Neural crest cell (in vitro differentiated cells): ENCODE results near the gene ARPC5L. TPM values are rescaled to one million over a fixed set of nuclear protein-coding genes. Genes with fewer than 3 reads are reported as not detected.

Experiments
- DNase-seq: peaks from one replicate; pipeline ENCODE4 v3.0.0; 2021; ENCODE audit warnings: low read depth, mixed read lengths, low spot score
- H3K27ac Mint-ChIP-seq: one replicate; pipeline ENCODE4 v1.8.0; 2021; ENCODE audit warnings: mild to moderate bottlenecking, mixed read lengths; ENCODE audit not compliant: unreplicated experiment
- H3K27me3 Mint-ChIP-seq: 2 replicates; pipeline ENCODE4 v1.8.0; 2021; ENCODE audit warnings: low read depth, mild to moderate bottlenecking, mixed read lengths
- H3K36me3 Mint-ChIP-seq: 2 replicates; pipeline ENCODE4 v1.8.0; 2021; ENCODE audit warnings: low read depth, mild to moderate bottlenecking, mixed read lengths
- H3K4me1 Mint-ChIP-seq: 2 replicates; pipeline ENCODE4 v1.8.0; 2021; ENCODE audit warnings: mixed read lengths
- H3K4me3 Mint-ChIP-seq: one replicate; pipeline ENCODE4 v1.8.0; 2021; ENCODE audit warnings: mild to moderate bottlenecking, mixed read lengths
- H3K9me3 Mint-ChIP-seq: 2 replicates; pipeline ENCODE4 v1.8.0; 2021; ENCODE audit warnings: mixed read lengths
- total RNA-seq: library from RNA; stranded (reverse); gene quantifications from 2 replicates; pipeline ENCODE4 v1.2.1, GENCODE V29; 2021
- TF ChIP-seq, protein P1 (sequence below): fragments of 200-600 bp; sonication (generic); conservative IDR thresholded peaks from 2 replicates; pipeline ENCODE4 v1.5.0; 2021; ENCODE audit warnings: antibody characterized with exemption, mild to moderate bottlenecking

The ARPC5L gene
- total RNA-seq, 1 donor from 2014 or later, result 42.1 TPM

DNA sequence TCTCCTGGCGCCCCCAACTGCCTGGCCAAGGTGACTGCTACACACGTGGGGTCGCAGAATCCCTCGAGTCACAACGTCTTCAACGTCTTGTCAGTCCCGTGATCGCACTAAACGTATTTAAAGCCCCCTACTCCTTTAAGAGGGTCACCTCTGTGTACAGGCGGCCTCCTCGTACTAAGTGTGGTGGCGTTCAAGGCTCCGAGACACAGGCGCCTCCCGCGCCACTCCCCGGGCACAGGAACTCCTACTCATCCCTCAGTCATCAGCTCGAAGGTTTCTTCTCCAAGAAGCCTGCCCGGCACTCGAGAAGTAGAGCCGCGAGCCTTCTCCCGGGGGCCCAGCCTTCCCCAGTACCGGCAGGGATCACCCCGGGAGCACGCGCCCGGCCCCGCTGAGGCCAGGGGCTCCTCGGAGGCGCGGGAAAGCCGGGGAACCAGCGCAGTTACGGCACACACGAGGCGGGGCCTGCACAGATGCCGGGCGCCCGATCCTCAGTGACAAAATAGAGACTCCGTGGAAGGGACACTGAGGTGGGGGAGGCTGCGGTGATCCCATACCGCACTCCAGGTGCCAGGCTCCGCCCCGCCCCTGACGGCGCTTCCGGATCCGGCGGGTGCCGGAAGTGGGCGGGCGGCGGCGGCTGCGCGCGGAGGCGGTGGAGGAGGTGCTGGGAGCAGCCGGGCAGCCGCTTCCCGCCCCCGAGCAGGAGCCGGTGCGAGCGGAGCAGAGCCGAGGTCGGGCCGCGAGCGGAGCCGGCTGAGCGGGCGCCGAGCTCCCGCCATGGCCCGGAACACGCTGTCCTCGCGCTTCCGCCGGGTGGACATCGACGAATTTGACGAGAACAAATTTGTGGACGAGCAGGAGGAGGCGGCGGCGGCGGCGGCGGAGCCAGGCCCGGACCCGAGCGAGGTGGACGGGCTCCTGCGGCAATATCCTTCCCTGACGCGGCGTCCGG lies 6.9 kb downstream of the ARPC5L start:
- Mint-ChIP-seq H3K4me1 (peaks cover 34% of the 10 kb centered on the region), H3K27ac (peak overlapping the region; percentile 91), H3K9me3 (no peaks in the 10 kb centered on the region), H3K36me3 (no peaks in the 10 kb centered on the region), H3K27me3 (no peaks in the 10 kb centered on the region), H3K4me3 (peak overlapping the region; percentile 92)
- peak; percentile 73 for DNase-seq
- TF ChIP-seq, protein P1, sequence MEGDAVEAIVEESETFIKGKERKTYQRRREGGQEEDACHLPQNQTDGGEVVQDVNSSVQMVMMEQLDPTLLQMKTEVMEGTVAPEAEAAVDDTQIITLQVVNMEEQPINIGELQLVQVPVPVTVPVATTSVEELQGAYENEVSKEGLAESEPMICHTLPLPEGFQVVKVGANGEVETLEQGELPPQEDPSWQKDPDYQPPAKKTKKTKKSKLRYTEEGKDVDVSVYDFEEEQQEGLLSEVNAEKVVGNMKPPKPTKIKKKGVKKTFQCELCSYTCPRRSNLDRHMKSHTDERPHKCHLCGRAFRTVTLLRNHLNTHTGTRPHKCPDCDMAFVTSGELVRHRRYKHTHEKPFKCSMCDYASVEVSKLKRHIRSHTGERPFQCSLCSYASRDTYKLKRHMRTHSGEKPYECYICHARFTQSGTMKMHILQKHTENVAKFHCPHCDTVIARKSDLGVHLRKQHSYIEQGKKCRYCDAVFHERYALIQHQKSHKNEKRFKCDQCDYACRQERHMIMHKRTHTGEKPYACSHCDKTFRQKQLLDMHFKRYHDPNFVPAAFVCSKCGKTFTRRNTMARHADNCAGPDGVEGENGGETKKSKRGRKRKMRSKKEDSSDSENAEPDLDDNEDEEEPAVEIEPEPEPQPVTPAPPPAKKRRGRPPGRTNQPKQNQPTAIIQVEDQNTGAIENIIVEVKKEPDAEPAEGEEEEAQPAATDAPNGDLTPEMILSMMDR, result no peak

GRCh38 chr9:124869466-124869985 lies 7.6 kb downstream of the ARPC5L start:
- TF ChIP-seq, protein P1, result no peak
- Mint-ChIP-seq H3K4me3 (peak overlapping the region; percentile 92), H3K27me3 (no peaks in the 10 kb centered on the region), H3K36me3 (peaks cover under 1% of the 10 kb centered on the region), H3K4me1 (peaks cover 33% of the 10 kb centered on the region), H3K9me3 (no peaks in the 10 kb centered on the region), H3K27ac (no peak overlapping the region)
- DNase-seq, result no peak

DNA sequence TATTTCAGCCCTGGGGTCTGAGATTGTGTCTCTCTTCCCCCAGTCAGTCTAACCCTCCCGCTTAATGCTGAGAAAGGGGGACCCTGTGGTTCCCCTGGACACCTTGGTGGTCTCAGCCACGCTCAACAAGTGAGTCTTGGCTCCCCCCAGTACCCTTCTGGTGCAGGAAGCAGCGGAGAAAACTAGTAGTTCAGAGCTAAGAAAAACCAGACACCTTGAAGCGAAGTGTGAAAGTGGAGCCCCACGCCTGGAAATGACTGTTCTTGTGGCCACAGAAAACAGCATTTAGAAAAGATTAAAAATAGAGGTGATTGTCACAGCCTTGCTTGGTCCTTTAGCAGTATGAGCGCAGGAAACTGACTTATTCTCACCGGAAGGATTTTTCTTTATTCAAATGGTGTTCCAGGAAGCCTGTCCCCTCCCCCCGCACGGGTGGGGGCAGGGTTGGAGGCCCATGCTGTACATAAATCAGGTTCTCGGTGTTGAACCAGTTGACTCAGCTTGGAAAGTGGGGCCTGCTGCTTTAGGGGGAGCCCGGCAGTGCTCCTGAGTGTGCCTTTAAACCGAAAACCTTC lies 8.1 kb downstream of the ARPC5L start:
- peak overlapping the region; percentile 12 for H3K27ac Mint-ChIP-seq
- no peaks in the 10 kb centered on the region for H3K27me3 Mint-ChIP-seq
- H3K36me3 Mint-ChIP-seq, result peaks cover 6% of the 10 kb centered on the region
- TF ChIP-seq, protein P1, result no peak
- H3K9me3 Mint-ChIP-seq, result no peaks in the 10 kb centered on the region
- no peak for DNase-seq
- H3K4me1 Mint-ChIP-seq, result peaks cover 33% of the 10 kb centered on the region
- H3K4me3 Mint-ChIP-seq, result peak overlapping the region; percentile 92

DNA sequence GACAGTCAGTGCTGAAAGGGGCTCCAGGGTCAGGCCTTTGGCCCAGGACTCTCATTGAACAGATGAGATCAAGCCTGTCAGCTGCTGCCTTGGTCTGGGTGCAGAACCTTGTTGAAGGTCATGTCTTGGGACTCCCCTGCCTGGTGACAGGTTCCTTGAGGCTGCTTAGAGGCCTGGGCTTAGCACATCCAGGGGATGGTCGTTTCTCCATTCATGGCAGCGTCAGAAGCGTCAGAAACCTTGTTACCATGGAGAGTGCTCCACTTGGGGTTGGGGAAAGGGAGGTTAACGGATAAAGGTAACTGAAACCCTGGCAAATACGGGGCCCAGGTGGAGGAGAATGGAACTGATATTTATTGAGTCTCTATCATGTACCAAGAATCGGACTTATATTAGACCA lies 8.8 kb downstream of the ARPC5L start:
- Mint-ChIP-seq H3K4me3 (peak overlapping the region; percentile 92), H3K27ac (no peak overlapping the region), H3K9me3 (no peaks in the 10 kb centered on the region), H3K4me1 (peaks cover 33% of the 10 kb centered on the region), H3K27me3 (no peaks in the 10 kb centered on the region), H3K36me3 (peaks cover 6% of the 10 kb centered on the region)
- TF ChIP-seq, protein P1, result no peak
- no peak for DNase-seq

DNA sequence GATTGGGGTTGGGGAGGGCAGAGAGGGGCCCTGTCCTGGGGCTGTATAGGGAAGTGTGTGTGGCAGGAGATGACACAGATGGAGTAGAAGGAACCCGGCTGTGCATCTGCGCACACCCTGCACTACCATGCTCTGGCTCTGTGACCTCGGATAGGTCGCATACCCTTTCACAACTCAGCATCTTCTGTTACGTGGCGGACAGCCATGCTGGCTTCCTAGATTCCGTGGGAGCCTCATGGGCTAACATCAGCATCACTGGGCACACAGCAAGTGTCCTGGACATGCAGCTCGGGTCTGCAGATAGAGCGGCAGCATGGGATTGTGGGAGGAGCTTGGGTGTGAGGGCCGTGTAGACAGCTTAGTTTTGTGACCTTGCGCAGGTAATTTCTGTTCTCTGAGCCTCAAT lies 9.2 kb downstream of the ARPC5L start:
- Mint-ChIP-seq H3K9me3 (no peaks in the 10 kb centered on the region), H3K36me3 (peaks cover 6% of the 10 kb centered on the region), H3K27me3 (no peaks in the 10 kb centered on the region), H3K4me3 (peak overlapping the region; percentile 92), H3K27ac (no peak overlapping the region), H3K4me1 (peaks cover 33% of the 10 kb centered on the region)
- TF ChIP-seq, protein P1, result no peak
- no peak for DNase-seq
